ENCODE data around the gene HNRNPCL1.

GRCh38 chr1:12809933-12810332 is 38.6 kb downstream of the HNRNPCL1 start:
- TF ChIP-seq, protein P1, sequence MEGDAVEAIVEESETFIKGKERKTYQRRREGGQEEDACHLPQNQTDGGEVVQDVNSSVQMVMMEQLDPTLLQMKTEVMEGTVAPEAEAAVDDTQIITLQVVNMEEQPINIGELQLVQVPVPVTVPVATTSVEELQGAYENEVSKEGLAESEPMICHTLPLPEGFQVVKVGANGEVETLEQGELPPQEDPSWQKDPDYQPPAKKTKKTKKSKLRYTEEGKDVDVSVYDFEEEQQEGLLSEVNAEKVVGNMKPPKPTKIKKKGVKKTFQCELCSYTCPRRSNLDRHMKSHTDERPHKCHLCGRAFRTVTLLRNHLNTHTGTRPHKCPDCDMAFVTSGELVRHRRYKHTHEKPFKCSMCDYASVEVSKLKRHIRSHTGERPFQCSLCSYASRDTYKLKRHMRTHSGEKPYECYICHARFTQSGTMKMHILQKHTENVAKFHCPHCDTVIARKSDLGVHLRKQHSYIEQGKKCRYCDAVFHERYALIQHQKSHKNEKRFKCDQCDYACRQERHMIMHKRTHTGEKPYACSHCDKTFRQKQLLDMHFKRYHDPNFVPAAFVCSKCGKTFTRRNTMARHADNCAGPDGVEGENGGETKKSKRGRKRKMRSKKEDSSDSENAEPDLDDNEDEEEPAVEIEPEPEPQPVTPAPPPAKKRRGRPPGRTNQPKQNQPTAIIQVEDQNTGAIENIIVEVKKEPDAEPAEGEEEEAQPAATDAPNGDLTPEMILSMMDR (conservative IDR thresholded peaks at IDR 0.05; ENCODE audit: low read depth, low read length), result no peak
- TF ChIP-seq POLR2A (IDR thresholded peaks at IDR 0.05; ENCODE audit: low read depth, low read length), result no peak
- TF ChIP-seq RAD21 (IDR thresholded peaks at IDR 0.05; ENCODE audit: low read length), result no peak
- no peak for TF ChIP-seq USF2 (IDR thresholded peaks at IDR 0.05; ENCODE audit: low read depth, low read length)
- TF ChIP-seq CEBPB (IDR thresholded peaks at IDR 0.05; ENCODE audit: low read depth, low read length), result no peak
- TF ChIP-seq SMC3 (IDR thresholded peaks at IDR 0.05; ENCODE audit: low read depth, low read length), result no peak
- TF ChIP-seq MXI1 (IDR thresholded peaks at IDR 0.05; ENCODE audit: borderline replicate concordance, low read depth, low read length), result no peak
- no peak for TF ChIP-seq RCOR1 (IDR thresholded peaks at IDR 0.05; ENCODE audit: insufficient replicate concordance, low read length)
- TF ChIP-seq RFX5 (IDR thresholded peaks at IDR 0.05; ENCODE audit: low read depth, low read length), result no peak

Measured in IMR-90 (cell line).